Heart left ventricle (tissue), 16 donors: ENCODE results near the gene STK11IP. TPM values are rescaled to one million over a fixed set of nuclear protein-coding genes. Genes with fewer than 3 reads are reported as not detected.
A peak's percentile ranks its signal among the peaks of the same experiment; 100 is the strongest.

ENCODE experiments used
- ATAC-seq, 4 donors: fragments of 200-7000 bp; cut with Tn5 transposase; one replicate each; pipeline ENCODE4 v1.9.1; 2020 to 2022; ENCODE audit warnings: moderate library complexity in 4 of 4, mild to moderate bottlenecking in 3 of 4, moderate number of reproducible peaks in 1 of 4
- DNase-seq, 5 donors: peaks; one replicate each; pipeline ENCODE4 v3.0.0-alpha.2; 2020
- H3K27ac ChIP-seq, 12 donors: fragments of 200-600 bp; sonication (generic) in 4 of 12; one replicate each; pipeline versions ENCODE4 v1.5.0 to v1.8.0; 2016 to 2022; ENCODE audit warnings: mild to moderate bottlenecking in 2 of 12
- H3K27me3 ChIP-seq, 9 donors: fragments of 200-600 bp; sonication (generic) in 2 of 9; one replicate each; pipeline versions ENCODE4 v1.5.1 to v1.8.0; 2016 to 2022; ENCODE audit warnings: mild to moderate bottlenecking in 3 of 9
- H3K36me3 ChIP-seq, 9 donors: fragments of 200-600 bp; sonication (generic) in 2 of 9; one replicate each; pipeline versions ENCODE4 v1.5.0 to v1.8.0; 2018 to 2022; ENCODE audit warnings: mild to moderate bottlenecking in 2 of 9
- H3K4me1 ChIP-seq, 12 donors: fragments of 200-600 bp; sonication (generic) in 4 of 12; one replicate each; pipeline versions ENCODE4 v1.5.0 to v1.8.0; 2016 to 2022; ENCODE audit warnings: mild to moderate bottlenecking in 3 of 12
- H3K4me3 ChIP-seq, 12 donors: fragments of 200-600 bp; sonication (generic) in 4 of 12; one replicate each; pipeline versions ENCODE4 v1.5.0 to v1.8.0; 2017 to 2022; ENCODE audit warnings: mild to moderate bottlenecking in 9 of 12, moderate library complexity in 4 of 12
- H3K9me3 ChIP-seq, 12 donors: fragments of 200-600 bp; sonication (generic) in 4 of 12; one replicate each; pipeline versions ENCODE4 v1.5.0 to v1.8.0; 2016 to 2022; ENCODE audit warnings: mild to moderate bottlenecking in 1 of 12
- CTCF ChIP-seq, 12 donors: fragments of 200-600 bp; sonication (generic) in 4 of 12; IDR thresholded peaks; one replicate each; pipeline versions ENCODE4 v1.5.0 to v1.8.0; 2018 to 2022; ENCODE audit warnings: antibody characterized with exemption in 12 of 12, mild to moderate bottlenecking in 5 of 12
- POLR2A ChIP-seq, 2 donors: fragments of 450-650 bp; IDR thresholded peaks; one replicate each; pipeline ENCODE4 v1.6.1; 2017; ENCODE audit warnings: antibody characterized with exemption in 2 of 2, mild to moderate bottlenecking in 2 of 2, moderate library complexity in 2 of 2
- WGBS, 4 donors: extraction: QIAGEN DNeasy Blood & Tissue Kit in 2 of 4; methylation state at CpG; one replicate each; pipeline versions ENCODE4 v1.1.5 to v1.1.7; 2013 to 2018; 5-methylcytosine and 5-hydroxymethylcytosine counted together
- intact Hi-C, 10 donors: fragments of 100-400 bp; cut with DNase I; formaldehyde crosslinking; loops; one replicate each; pipeline versions ENCODE4 v1.11.1 to v1.14.2; 2022
- polyA plus RNA-seq, 2 donors: library from polyadenylated mRNA; stranded (reverse); fragments of 200-250 nt; gene quantifications; one replicate each; pipeline ENCODE4 v1.2.3, GENCODE V29; 2013
- total RNA-seq, 9 donors: library from RNA; depleted of rRNA in 2 of 9; stranded (reverse); fragments of >200 nt in 2 of 9; fragmentation: NEBNext Ultra II Directional in 3 of 9; extraction: Animal tissue kit (Norgen Biotek cat#: 25700) in 3 of 9; gene quantifications; one replicate each; pipeline versions ENCODE4 v1.1.0 to v1.2.4, GENCODE V29; 2016 to 2023
- donor health status: ischemic (EF 13 %, LVEDD 7.1; RV severe dilation, severe dysfunction).
- donor health status: healthy with polysubstance abuse.
- donor health status: DM: no; HTN: yes; CAD: no.
- donor health status: DM: no; HTN: no; CAD: no.
- donor health status: ischemic (EF 25% LVEDD 6.9; RV normal size, moderate dysfunction).
- donor health status: ischemic (EF 25% LVEDD 5.7; RV mildly dilated, moderate dysfunction).
- donor health status: healthy.
- donor health status: DM: yes; HTN: yes; CAD: no.
- donor health status: ischemic (EF 35%, LVEDD 5.7; RV mildly dilated, moderate dysfunction).
- donor health status: nonischemic (EF 11% LVEDD 7.7; RV severe dilation, severe dysfunction).
- donor health status: DM: yes; HTN: yes; CAD: no.
- donor health status: PGD.
- donor health status: ischemic (EF 29% LVEDD 5.4; RV normal size, mild dysfunction).
- donor health status: nonischemic (EF 23%, LVEDD 6.1; RV moderate dilation, normal function).

The STK11IP gene
- total and polyA plus RNA-seq, 11 donors: 7.3 to 24.1 (median 14.9) TPM

- H3K4me1 ChIP-seq: peaks cover 0 to 21% (median 13%) of the 10 kb centered on the region in 12 donors
- 22 to 43% (median 32%) methylated on average over 27 to 54 of the region's 54 CpGs for WGBS, 4 donors
- ATAC-seq (peak in 1 of 4 donors; percentile 1), DNase-seq (peak in 1 of 5 donors; percentile 27)
- intact Hi-C loops: loop anchor here in 1 of 10 donors (10.0 kb wide), 1 partner anchor 53 kb away; no protein-coding TSS in a partner anchor
- H3K9me3 ChIP-seq: no peaks in the 10 kb centered on the region
- peak overlapping the region in 3 of 12 donors; percentile 19 to 57 (median 38) for H3K27ac ChIP-seq
- no peak for TF ChIP-seq CTCF (IDR thresholded peaks at IDR 0.05)
- no peak for TF ChIP-seq POLR2A (IDR thresholded peaks at IDR 0.05)
- peak overlapping the region in 11 of 12 donors; percentile 33 to 75 (median 60) for H3K4me3 ChIP-seq
- peaks cover 0 to 18% (median 12%) of the 10 kb centered on the region in 9 donors for H3K36me3 ChIP-seq
- peaks cover 0 to 24% (median 3%) of the 10 kb centered on the region in 9 donors for H3K27me3 ChIP-seq
Measured at GRCh38 chr2:219551441-219552381, 45.9 kb upstream of the STK11IP start.

- Histone ChIP-seq H3K9me3 (no peaks in the 10 kb centered on the region), H3K27me3 (peaks cover 0 to 24% (median 3%) of the 10 kb centered on the region in 9 donors), H3K4me3 (peak overlapping the region; percentile 27 to 75 (median 57)), H3K36me3 (peaks cover 0 to 25% (median 17%) of the 10 kb centered on the region in 9 donors), H3K27ac (peak overlapping the region in 3 of 12 donors; percentile 19 to 57 (median 38)), H3K4me1 (peaks cover 0 to 21% (median 13%) of the 10 kb centered on the region in 12 donors)
- TF ChIP-seq POLR2A (IDR thresholded peaks at IDR 0.05) (peak in 1 of 2 donors; percentile 23), CTCF (IDR thresholded peaks at IDR 0.05) (no peak)
- intact Hi-C loops: loop anchor here in 1 of 10 donors (10.0 kb wide), 1 partner anchor 52 kb away; no protein-coding TSS in a partner anchor
- peak; percentile 84 to 90 (median 88) for DNase-seq
- WGBS, 4 donors: 3 to 13% (median 4%) methylated on average over 27 to 99 of the region's 99 CpGs
- peak; percentile 63 to 92 (median 86) for ATAC-seq
Measured at GRCh38 chr2:219552382-219553167, 45.1 kb upstream of the STK11IP start.

GRCh38 chr2:219553168-219553417, 44.6 kb upstream of the STK11IP start:
- Histone ChIP-seq H3K4me1 (peaks cover 0 to 21% (median 13%) of the 10 kb centered on the region in 12 donors), H3K27me3 (peaks cover 0 to 24% (median 3%) of the 10 kb centered on the region in 9 donors), H3K27ac (no peak overlapping the region), H3K36me3 (peaks cover 0 to 30% (median 19%) of the 10 kb centered on the region in 9 donors), H3K4me3 (peak overlapping the region; percentile 27 to 75 (median 57)), H3K9me3 (no peaks in the 10 kb centered on the region)
- no peak for ATAC-seq
- no peak for DNase-seq
- no peak for TF ChIP-seq CTCF (IDR thresholded peaks at IDR 0.05)
- TF ChIP-seq POLR2A (IDR thresholded peaks at IDR 0.05): no peak
- intact Hi-C loops: loop anchor here in 1 of 10 donors (10.0 kb wide), 1 partner anchor 52 kb away; no protein-coding TSS in a partner anchor
- 46 to 49% (median 48%) methylated on average over 7 of the region's 7 CpGs for WGBS, 4 donors
